ENCODE data around the gene SDR42E1. TPM values are rescaled to one million over a fixed set of nuclear protein-coding genes. Genes with fewer than 3 reads are reported as not detected.

SDR42E1 gene
- total and polyA plus RNA-seq, 9 of the 15 experiments (the other 6 are each of a cell fraction or from before 2014, with no cell fraction given), result 0.13 to 1.3 (median 0.42) TPM

GRCh38 chr16:81940781-81941560 is 70.3 kb downstream of the SDR42E1 start (continued):
- TF ChIP-seq ZNF197 (CRISPR knock-in tag; IDR thresholded peaks at IDR 0.05; ENCODE audit: low read depth), result no peak
- peak; percentile 40; the same call in 1 of the 2 replicates for TF ChIP-seq PKNOX1 (IDR thresholded peaks at IDR 0.05)
- TF ChIP-seq EP300 (IDR thresholded peaks at IDR 0.05; ENCODE audit: low read length), result no peak
- peak; percentile 52; the same call in 1 of the 2 replicates for TF ChIP-seq ATF7 (IDR thresholded peaks at IDR 0.05)
- TF ChIP-seq STAT5A (IDR thresholded peaks at IDR 0.05; ENCODE audit: borderline replicate concordance, low read length), result no peak
- 0 out of 2 replicates have a peak, but pooled peaks have one; percentile 39 for TF ChIP-seq JUN (IDR thresholded peaks at IDR 0.05; ENCODE audit: borderline replicate concordance, low read depth, low read length)
- no peak for TF ChIP-seq JUN (CRISPR knock-in tag; IDR thresholded peaks at IDR 0.05; ENCODE audit: borderline replicate concordance)
- TF ChIP-seq HDAC8 (tag; IDR thresholded peaks at IDR 0.05), result 0 out of 2 replicates have a peak, but pooled peaks have one; percentile 33
- TF ChIP-seq, protein P1, sequence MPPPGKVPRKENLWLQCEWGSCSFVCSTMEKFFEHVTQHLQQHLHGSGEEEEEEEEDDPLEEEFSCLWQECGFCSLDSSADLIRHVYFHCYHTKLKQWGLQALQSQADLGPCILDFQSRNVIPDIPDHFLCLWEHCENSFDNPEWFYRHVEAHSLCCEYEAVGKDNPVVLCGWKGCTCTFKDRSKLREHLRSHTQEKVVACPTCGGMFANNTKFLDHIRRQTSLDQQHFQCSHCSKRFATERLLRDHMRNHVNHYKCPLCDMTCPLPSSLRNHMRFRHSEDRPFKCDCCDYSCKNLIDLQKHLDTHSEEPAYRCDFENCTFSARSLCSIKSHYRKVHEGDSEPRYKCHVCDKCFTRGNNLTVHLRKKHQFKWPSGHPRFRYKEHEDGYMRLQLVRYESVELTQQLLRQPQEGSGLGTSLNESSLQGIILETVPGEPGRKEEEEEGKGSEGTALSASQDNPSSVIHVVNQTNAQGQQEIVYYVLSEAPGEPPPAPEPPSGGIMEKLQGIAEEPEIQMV (tag; conservative IDR thresholded peaks at IDR 0.05; ENCODE audit: low read depth), result no peak
- TF ChIP-seq GATA2 (CRISPR knock-in tag; IDR thresholded peaks at IDR 0.05), result no peak
- TF ChIP-seq SMC3 (conservative IDR thresholded peaks at IDR 0.05; ENCODE audit: insufficient read depth, low read depth, low read length), result peak; percentile 48; the same call in 1 of the 2 replicates
- TF ChIP-seq MLX (CRISPR knock-in tag; conservative IDR thresholded peaks at IDR 0.05), result no peak
- TF ChIP-seq, protein P2, sequence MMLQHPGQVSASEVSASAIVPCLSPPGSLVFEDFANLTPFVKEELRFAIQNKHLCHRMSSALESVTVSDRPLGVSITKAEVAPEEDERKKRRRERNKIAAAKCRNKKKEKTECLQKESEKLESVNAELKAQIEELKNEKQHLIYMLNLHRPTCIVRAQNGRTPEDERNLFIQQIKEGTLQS (IDR thresholded peaks at IDR 0.05), result peak; percentile 57
- TF ChIP-seq, protein P2 (CRISPR knock-in tag; conservative IDR thresholded peaks at IDR 0.05), result no peak
- TF ChIP-seq ZNF316 (IDR thresholded peaks at IDR 0.05), result 0 out of 2 replicates have a peak, but pooled peaks have one; percentile 14
- TF ChIP-seq SMAD4 (CRISPR knock-in tag; conservative IDR thresholded peaks at IDR 0.05), result no peak
- TF ChIP-seq MAFG (tag; conservative IDR thresholded peaks at IDR 0.05), result peak; percentile 66
- peak; percentile 48; the same call in 1 of the 2 replicates for TF ChIP-seq FOSL1 (tag; conservative IDR thresholded peaks at IDR 0.05)
- no peak for TF ChIP-seq ARID3A (IDR thresholded peaks at IDR 0.05; ENCODE audit: borderline replicate concordance, low read depth, low read length)
